Activated naive CD8-positive, alpha-beta T cell treated with anti-CD3 and anti-CD28 coated beads, Interleukin-2, amount 50 U/mL, for 16 hours (primary cell): ENCODE results near the gene PROSER2.

ENCODE experiments used
- DNase-seq: peaks from one replicate; pipeline ENCODE4 v3.0.0-alpha.2; 2020; ENCODE audit warnings: low read depth, low spot score

PROSER2 gene

GRCh38 chr10:11823122-11823988 lies at the start of gene PROSER2:
PROSER2 (plus strand) TSS chr10:11823356; CDS start chr10:11852078, 28,722 bp downstream.
- no peak for DNase-seq

DNA sequence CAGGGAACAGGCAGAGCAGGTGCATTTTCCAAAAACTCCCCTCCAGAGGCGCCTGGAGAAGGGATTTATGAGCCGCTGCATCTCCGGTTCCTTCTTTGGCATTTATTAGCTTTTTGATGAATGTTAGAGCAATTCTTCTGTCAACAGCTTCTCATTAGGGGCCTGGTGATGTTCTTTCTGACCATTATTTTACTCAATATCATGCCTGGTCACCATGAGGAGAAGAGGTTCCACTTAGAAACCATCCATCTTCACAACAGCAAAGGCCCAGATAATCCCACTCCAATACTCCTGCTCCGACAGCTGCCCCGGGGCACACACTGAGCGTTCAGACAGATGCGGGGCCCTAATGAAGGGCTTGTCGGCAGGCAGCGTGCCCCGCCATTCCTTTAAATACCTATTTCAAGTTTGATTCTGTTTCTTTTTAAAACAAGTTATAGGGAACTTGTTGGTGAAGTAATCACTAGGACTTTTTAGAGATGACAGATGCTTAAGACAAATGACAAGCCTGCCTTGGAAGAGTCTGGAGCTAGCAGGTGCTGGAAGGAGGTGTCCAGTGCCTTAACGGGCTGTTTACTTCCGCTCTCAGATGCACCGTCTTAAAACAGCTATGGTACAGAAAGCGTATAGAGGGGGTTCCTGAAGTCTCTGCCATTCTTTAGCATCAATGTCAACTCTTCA lies 49.3 kb upstream of the PROSER2 start:
- DNase-seq = no peak

DNA sequence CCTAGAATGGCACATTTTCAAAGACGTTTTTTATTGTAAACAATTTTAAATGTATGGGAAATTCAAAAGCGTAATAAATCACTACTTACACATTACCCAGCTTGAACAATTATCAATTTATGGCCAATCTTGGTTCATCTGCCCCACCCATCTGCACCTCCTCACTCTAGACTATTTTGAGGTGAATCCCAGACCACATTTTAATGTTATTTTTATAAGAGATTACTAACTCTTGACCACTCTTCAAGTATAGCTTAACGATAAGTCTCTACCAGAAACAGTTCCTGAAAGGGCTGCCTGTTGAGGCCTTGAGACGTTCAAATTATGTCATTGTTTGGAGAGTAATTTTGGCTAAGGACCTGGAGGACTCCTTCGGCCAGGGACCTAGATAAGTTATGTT lies 47.7 kb upstream of the PROSER2 start:
- no peak for DNase-seq

DNA sequence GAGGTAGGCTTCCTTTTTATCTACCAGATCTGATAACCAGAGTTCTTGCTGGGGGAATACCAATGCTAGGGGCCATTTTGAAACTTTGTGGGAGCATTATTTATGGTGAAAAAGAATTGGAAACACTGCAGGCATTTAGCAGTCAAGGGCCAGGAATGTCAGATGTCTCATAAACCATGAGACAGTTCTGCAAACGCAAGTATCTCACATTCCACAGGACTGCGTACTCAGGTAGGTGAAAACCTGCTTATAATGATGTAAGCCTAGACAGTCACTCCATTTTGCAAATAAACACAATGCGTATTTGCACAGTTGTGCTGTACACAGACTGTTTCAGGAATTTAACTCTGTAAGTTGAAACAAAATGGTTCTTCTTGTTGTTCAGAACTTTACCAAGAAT lies 47.1 kb upstream of the PROSER2 start:
- DNase-seq = no peak

DNA sequence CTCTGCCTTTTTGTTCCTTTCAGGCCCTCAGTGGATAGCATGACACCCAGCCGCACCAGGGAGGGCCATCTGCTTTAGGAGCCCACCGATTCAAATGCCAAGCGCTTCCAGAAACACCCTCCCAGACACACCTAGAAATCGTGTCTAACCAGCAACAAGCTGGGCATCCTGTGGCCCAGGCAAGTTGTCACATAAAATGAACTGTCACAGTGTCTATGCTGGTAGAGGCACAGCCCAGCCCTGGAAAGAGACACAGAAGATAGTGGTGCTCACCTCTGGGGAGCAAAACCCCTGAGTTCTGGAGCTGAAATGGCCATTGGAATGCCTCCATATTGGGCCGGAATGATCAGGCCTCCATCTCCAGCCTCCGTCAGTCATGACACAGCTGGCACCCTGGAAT lies 42.0 kb upstream of the PROSER2 start:
- no peak for DNase-seq

DNA sequence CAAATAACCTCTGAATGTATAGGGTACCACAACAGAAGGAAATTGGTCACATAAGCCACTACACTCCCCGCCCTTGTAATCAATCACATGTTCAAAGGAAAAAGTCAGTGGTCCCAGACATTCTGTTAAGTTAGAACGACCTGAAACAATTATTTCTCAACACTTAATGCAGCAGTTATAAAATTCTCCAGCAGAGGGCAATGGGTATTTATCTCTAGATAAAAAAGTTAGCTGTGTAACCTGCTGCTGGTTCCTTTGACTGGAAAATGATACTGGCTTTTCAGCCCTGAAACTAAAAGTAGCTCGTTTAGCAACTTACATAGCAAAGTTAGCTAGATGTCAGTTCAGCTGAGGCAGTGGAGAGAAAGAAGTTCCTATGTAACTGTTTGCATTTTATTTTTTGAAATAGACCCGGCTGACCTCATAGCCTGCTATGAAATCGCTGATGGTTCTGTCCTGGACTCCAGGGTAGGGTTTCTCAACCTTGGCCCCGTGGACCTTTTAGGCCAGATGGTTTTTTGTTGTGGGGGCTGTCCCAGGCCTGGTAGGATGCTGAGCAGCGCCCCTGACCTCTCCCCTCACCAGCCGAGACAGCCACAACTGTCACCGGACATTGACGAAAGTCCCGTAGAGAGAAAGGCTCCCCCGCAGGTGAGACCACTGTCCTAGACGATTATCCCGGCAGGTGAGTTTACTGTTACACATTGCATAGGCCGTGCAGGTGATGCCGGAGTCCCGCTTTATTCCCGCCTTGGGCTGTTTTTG lies 40.2 kb upstream of the PROSER2 start:
- no peak for DNase-seq

GRCh38 chr10:11783558-11783865 lies 39.6 kb upstream of the PROSER2 start:
- DNase-seq = no peak

- DNase-seq = no peak
Observed at GRCh38 chr10:11787374-11787773, 35.8 kb upstream of the PROSER2 start.

DNA sequence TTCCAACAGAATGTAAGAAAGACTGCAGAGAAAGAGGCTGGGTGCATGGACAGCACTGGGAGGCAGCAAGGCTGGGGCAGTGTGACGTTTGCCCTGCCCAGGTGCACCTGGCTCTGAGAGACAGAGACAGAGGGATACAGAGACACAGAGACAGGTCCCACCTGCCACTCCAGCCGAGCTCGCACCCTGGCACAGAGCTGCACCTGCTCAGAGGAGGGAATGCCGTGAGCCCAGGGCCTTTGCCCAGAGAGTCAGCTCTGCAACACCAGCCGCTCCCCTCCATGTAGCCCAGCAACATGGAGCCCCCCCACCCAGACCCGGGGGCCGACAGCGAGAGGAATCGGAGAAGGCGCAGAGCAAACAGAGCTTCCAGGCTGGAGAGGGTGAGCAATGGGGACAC lies 35.3 kb upstream of the PROSER2 start:
- DNase-seq = no peak

- DNase-seq = no peak
Observed at GRCh38 chr10:11789306-11789705, 33.9 kb upstream of the PROSER2 start.

DNA sequence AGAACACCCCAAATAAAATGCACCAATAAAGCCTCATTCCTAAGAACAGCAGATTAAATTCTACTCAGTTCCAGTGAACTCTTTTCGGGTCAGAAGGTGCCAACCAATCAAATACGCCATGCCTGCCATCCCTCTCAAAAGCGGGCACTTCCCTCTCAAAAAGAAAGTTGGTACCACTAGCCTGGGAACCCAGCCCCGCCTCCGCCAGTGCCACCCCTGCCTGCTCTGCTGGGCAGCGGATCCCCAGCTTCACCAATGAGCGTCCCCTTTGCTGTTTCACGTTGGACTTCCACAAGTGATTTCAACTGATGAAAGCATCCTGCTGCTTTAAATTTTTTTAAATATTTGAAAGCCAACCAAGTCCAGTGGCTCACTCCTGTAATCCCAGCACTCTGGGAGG lies 33.2 kb upstream of the PROSER2 start:
- no peak for DNase-seq

DNA sequence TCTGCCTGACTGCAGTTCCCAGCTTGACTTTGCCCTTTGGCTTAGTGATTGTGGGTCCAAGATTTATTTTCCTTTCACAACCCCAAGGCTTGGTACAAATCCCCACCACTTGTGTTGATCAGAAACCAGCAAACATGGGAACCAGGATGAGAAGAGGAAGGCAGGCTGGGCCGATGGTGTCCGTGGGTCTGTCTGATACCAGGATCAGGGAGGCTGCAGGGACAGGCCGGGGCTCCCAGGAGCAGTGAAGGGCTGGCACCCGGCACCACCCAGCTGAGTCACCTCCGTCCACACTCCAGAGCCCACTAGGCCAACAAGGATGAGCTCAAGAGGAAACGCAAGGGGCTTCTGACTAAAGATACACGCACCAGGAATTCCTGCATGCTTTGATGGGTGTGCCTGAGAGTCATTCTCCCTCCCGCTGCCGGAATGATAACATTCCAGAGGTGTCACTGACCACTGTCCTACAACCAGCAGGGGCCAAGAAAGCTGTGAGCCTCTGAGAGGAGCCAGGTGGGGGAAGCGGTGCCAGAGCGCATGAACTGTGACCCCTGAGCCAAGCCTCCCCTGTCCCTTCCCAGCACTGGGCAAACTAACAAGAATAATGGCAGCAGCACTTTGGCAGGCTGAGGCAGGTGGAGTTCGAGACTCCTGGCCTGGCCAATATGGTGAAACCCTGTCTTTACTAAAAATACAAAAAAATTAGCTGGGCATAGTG lies 29.2 kb upstream of the PROSER2 start:
- no peak for DNase-seq

DNA sequence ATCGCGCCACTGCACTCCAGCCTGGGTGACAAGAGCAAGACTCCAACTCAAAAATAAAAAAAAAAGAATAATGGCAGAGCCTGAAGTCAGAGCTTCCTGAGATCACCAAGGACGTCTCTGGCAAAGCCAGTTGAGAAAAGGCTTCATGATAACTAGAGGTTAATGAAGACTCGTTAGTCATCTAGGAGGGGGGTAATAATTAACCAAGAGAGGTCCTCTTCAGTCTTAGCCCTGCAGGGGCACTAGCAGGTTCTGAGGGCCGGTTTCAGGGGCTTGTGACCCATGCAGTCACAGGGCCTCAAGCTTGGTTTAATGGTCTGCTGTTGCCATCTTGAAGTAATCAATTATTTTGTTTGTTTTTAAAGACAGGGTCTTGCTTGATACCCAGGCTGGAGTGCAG lies 28.6 kb upstream of the PROSER2 start:
- DNase-seq = no peak

GRCh38 chr10:11795101-11795920 lies 27.8 kb upstream of the PROSER2 start:
- DNase-seq = no peak

DNA sequence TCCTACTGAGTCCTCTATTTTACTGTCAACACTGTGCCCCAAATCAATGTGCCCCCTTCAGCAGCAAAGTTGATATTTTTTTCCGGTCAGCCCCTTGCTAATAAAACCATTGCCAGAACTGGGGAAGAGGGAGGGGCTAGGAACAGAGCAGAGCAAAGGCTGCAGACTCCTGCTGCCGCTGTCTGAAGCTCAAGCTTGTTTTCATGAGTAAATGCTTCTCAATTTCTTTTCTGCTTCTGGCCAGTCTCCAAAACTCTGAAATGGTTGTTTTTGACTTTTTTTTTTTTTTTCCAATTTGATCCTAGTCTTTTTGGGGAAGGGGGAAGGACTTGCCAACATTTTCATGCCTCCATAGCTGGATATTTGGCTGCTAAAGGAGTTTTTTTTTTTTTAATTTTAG lies 26.7 kb upstream of the PROSER2 start:
- DNase-seq = no peak

- no peak for DNase-seq
Observed at GRCh38 chr10:11797281-11797680, 25.9 kb upstream of the PROSER2 start.

DNA sequence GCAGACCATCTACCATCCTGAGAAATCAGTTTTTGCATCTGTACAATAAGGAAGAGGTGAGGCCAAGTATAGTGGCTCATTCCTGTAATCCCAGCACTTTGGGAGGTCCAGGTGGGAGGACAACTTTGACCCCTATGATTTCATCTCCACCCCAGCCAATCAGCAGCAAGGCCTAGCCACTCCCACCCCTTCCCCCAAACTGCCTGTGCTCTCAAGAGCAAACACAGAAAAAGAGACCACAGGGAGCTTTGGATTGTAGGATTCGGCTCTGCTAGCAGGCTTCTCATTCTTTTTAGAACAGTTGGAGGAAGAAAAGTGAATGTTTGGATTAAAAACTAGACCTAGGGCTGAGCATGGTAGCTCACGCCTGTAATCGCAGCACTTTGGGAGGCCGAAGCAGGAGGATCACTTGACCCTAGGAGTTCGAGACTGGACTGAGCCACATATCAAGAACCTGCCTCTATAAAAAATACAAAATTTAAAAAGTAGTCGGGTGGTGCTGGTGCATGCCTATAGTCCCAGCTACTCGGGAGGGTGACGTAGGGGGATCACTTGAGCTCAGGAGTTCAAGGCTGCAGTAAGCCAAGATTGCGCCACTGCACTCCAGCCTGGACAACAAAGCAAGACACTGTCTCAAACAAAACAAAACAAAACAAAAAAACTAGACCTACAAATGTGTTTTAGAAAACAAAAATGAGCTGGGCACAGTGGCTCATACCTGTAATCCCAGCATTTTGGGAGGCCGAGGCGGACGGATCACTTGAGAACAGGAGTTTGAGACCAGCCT lies 25.1 kb upstream of the PROSER2 start:
- no peak for DNase-seq

GRCh38 chr10:11798845-11799735 lies 24.1 kb upstream of the PROSER2 start:
- DNase-seq = no peak

DNA sequence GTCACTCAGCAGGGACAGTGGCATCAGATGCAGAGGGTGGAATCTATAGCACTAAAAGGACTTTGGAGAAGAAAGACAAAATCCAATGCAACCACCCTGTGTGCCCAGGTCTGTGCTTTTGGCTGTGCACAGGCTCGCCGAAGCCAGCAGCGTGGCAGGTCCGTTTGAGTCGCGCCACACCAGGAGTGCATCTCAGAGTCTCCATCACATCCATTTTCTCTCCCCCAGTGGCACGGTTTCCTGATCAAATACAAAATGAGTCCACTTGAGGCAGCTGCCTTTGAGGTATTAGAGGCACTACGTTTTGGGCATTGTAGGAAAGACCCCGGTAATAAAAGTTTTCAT lies 23.4 kb upstream of the PROSER2 start:
- DNase-seq = no peak
